Measurements from ENCODE around the gene FES.

The FES gene

GRCh38 chr15:90883526-90883975 is 753 bp upstream of the FES start:
- H3K9me3 Mint-ChIP-seq = no peaks in the 10 kb centered on the region
- no peak for ATAC-seq (replicated peaks)
- peaks cover 4 to 15% of the 10 kb centered on the region in 2 donors for H3K4me1 Mint-ChIP-seq (ENCODE audit: low read depth in 2 of 2)
- peaks cover 38% of the 10 kb centered on the region for H3K36me3 Mint-ChIP-seq (ENCODE audit: insufficient read depth)
- peak overlapping the region in 1 of 2 donors; percentile 55 for H3K27ac Mint-ChIP-seq
- H3K27me3 Mint-ChIP-seq = peaks cover 7 to 16% of the 10 kb centered on the region in 2 donors
- DNase-seq = no peak
- peak overlapping the region in 1 of 2 donors; percentile 21 for H3K4me3 Mint-ChIP-seq

GRCh38 chr15:90884719-90885431 is 571 bp downstream of the FES start:
- Mint-ChIP-seq H3K9me3 (no peaks in the 10 kb centered on the region), H3K36me3 (ENCODE audit: insufficient read depth) (peaks cover 38% of the 10 kb centered on the region), H3K4me3 (peak overlapping the region in 1 of 2 donors; percentile 32), H3K27me3 (peaks cover 7 to 18% of the 10 kb centered on the region in 2 donors), H3K27ac (peak overlapping the region in 1 of 2 donors; percentile 26), H3K4me1 (ENCODE audit: low read depth in 2 of 2) (peaks cover 13 to 21% of the 10 kb centered on the region in 2 donors)
- no peak for ATAC-seq (replicated peaks)
- no peak for DNase-seq

GRCh38 chr15:90885432-90886290 is 1.4 kb downstream of the FES start:
- peak; percentile 37 for ATAC-seq (replicated peaks)
- H3K4me1 Mint-ChIP-seq (ENCODE audit: low read depth in 2 of 2) = peaks cover 17 to 21% of the 10 kb centered on the region in 2 donors
- peak; percentile 68 to 73 (median 72) for DNase-seq

GRCh38 chr15:90886291-90886614 is 1.9 kb downstream of the FES start:
- Mint-ChIP-seq H3K27me3 (peaks cover 7 to 18% of the 10 kb centered on the region in 2 donors), H3K9me3 (no peaks in the 10 kb centered on the region), H3K27ac (no peak overlapping the region), H3K4me1 (ENCODE audit: low read depth in 2 of 2) (peaks cover 17 to 21% of the 10 kb centered on the region in 2 donors), H3K4me3 (no peak overlapping the region), H3K36me3 (ENCODE audit: insufficient read depth) (peaks cover 26% of the 10 kb centered on the region)
- ATAC-seq (replicated peaks) = no peak
- DNase-seq = no peak

More at GRCh38 chr15:90885432-90886290, 1.4 kb downstream of the FES start:
- Mint-ChIP-seq H3K36me3 (ENCODE audit: insufficient read depth) (peaks cover 32% of the 10 kb centered on the region), H3K27me3 (peaks cover 7 to 18% of the 10 kb centered on the region in 2 donors), H3K4me3 (peak overlapping the region in 1 of 2 donors; percentile 32), H3K9me3 (no peaks in the 10 kb centered on the region), H3K27ac (peak overlapping the region in 1 of 2 donors; percentile 26)

GRCh38 chr15:90887037-90887481 is 2.8 kb downstream of the FES start:
- peaks cover 22% of the 10 kb centered on the region for H3K36me3 Mint-ChIP-seq (ENCODE audit: insufficient read depth)
- no peak for ATAC-seq (replicated peaks)
- H3K4me3 Mint-ChIP-seq = no peak overlapping the region
- H3K4me1 Mint-ChIP-seq (ENCODE audit: low read depth in 2 of 2) = peaks cover 17 to 21% of the 10 kb centered on the region in 2 donors
- DNase-seq = no peak
- H3K9me3 Mint-ChIP-seq = no peaks in the 10 kb centered on the region
- no peak overlapping the region for H3K27ac Mint-ChIP-seq
- H3K27me3 Mint-ChIP-seq = peaks cover 7 to 18% of the 10 kb centered on the region in 2 donors

- Mint-ChIP-seq H3K27me3 (peaks cover 7 to 18% of the 10 kb centered on the region in 2 donors), H3K4me1 (ENCODE audit: low read depth in 2 of 2) (peaks cover 17 to 21% of the 10 kb centered on the region in 2 donors), H3K9me3 (no peaks in the 10 kb centered on the region), H3K27ac (peak overlapping the region in 1 of 2 donors; percentile 62), H3K4me3 (peak overlapping the region; percentile 58 to 62), H3K36me3 (ENCODE audit: insufficient read depth) (peaks cover 10% of the 10 kb centered on the region)
- peak; percentile 44 to 52 (median 50) for DNase-seq
- peak; percentile 92 for ATAC-seq (replicated peaks)
These were observed 5.0 kb downstream of the FES start for GRCh38 chr15:90889313-90889730.

- DNase-seq (no peak), ATAC-seq (replicated peaks) (peak; percentile 22)
- peaks cover 17 to 20% of the 10 kb centered on the region in 2 donors for H3K4me1 Mint-ChIP-seq (ENCODE audit: low read depth in 2 of 2)
- peaks cover 7 to 17% of the 10 kb centered on the region in 2 donors for H3K27me3 Mint-ChIP-seq
- H3K4me3 Mint-ChIP-seq = peak overlapping the region; percentile 58 to 62
- H3K9me3 Mint-ChIP-seq = no peaks in the 10 kb centered on the region
- H3K36me3 Mint-ChIP-seq (ENCODE audit: insufficient read depth) = peaks cover 10% of the 10 kb centered on the region
- H3K27ac Mint-ChIP-seq = peak overlapping the region in 1 of 2 donors; percentile 62
These were observed 5.6 kb downstream of the FES start for GRCh38 chr15:90889736-90890456.

GRCh38 chr15:90890839-90891238 is 6.5 kb downstream of the FES start:
- H3K27me3 Mint-ChIP-seq = peaks cover 7 to 12% of the 10 kb centered on the region in 2 donors
- H3K4me1 Mint-ChIP-seq (ENCODE audit: low read depth in 2 of 2) = peaks cover 14 to 17% of the 10 kb centered on the region in 2 donors
- peaks cover 7% of the 10 kb centered on the region for H3K36me3 Mint-ChIP-seq (ENCODE audit: insufficient read depth)

GRCh38 chr15:90891346-90891949 is 7.1 kb downstream of the FES start:
- no peak for ATAC-seq (replicated peaks)
- Mint-ChIP-seq H3K27me3 (peaks cover 7 to 12% of the 10 kb centered on the region in 2 donors), H3K27ac (no peak overlapping the region), H3K9me3 (no peaks in the 10 kb centered on the region), H3K36me3 (ENCODE audit: insufficient read depth) (peaks cover 7% of the 10 kb centered on the region), H3K4me1 (ENCODE audit: low read depth in 2 of 2) (peaks cover 10 to 17% of the 10 kb centered on the region in 2 donors), H3K4me3 (no peak overlapping the region)
- no peak for DNase-seq

More at GRCh38 chr15:90890839-90891238, 6.5 kb downstream of the FES start:
- H3K4me3 Mint-ChIP-seq = no peak overlapping the region
- H3K27ac Mint-ChIP-seq = no peak overlapping the region
- H3K9me3 Mint-ChIP-seq = no peaks in the 10 kb centered on the region
- ATAC-seq (replicated peaks) = no peak
- no peak for DNase-seq

- DNase-seq (no peak), ATAC-seq (replicated peaks) (no peak)
- Mint-ChIP-seq H3K27me3 (peaks cover 7 to 12% of the 10 kb centered on the region in 2 donors), H3K36me3 (ENCODE audit: insufficient read depth) (peaks cover 7% of the 10 kb centered on the region), H3K9me3 (no peaks in the 10 kb centered on the region), H3K4me3 (no peak overlapping the region), H3K4me1 (ENCODE audit: low read depth in 2 of 2) (peaks cover 10 to 17% of the 10 kb centered on the region in 2 donors), H3K27ac (peak overlapping the region in 1 of 2 donors; percentile 79)
These were observed 7.7 kb downstream of the FES start for GRCh38 chr15:90892023-90892422.

- DNase-seq = no peak
- peak overlapping the region in 1 of 2 donors; percentile 79 for H3K27ac Mint-ChIP-seq
- H3K4me3 Mint-ChIP-seq = no peak overlapping the region
- H3K4me1 Mint-ChIP-seq (ENCODE audit: low read depth in 2 of 2) = peaks cover 10 to 17% of the 10 kb centered on the region in 2 donors
- ATAC-seq (replicated peaks) = no peak
- H3K9me3 Mint-ChIP-seq = no peaks in the 10 kb centered on the region
- peaks cover 2 to 12% of the 10 kb centered on the region in 2 donors for H3K27me3 Mint-ChIP-seq
- H3K36me3 Mint-ChIP-seq (ENCODE audit: insufficient read depth) = peaks cover 7% of the 10 kb centered on the region
These were observed 8.3 kb downstream of the FES start for GRCh38 chr15:90892498-90893174.

Data from effector memory CD8-positive, alpha-beta T cell (primary cell).